H9 (cell line): ENCODE data around the gene FAM120A. TPM values are rescaled to one million over a fixed set of nuclear protein-coding genes. Genes with fewer than 3 reads are reported as not detected.

Source experiments
- DNase-seq: peaks from one replicate; pipeline ENCODE4 v3.0.0-alpha.2; 2017
- H2AFZ ChIP-seq: one replicate; pipeline ENCODE4 v1.6.1; 2013; ENCODE audit warnings: mild to moderate bottlenecking, low read length, control low read depth, moderate library complexity
- H2AK5ac ChIP-seq: 2 replicates; pipeline ENCODE4 v1.6.1; 2013; ENCODE audit warnings: low read length, control low read depth, mixed read lengths; ENCODE audit not compliant: insufficient read length
- H2BK120ac ChIP-seq: one replicate; pipeline ENCODE4 v1.6.1; 2013; ENCODE audit warnings: low read depth, mild to moderate bottlenecking, low read length, control low read depth, inconsistent platforms; ENCODE audit not compliant: poor library complexity, severe bottlenecking
- H2BK12ac ChIP-seq: 2 replicates; pipeline ENCODE4 v1.6.1; 2013; ENCODE audit warnings: low read length, control low read depth, mixed read lengths, low read depth; ENCODE audit not compliant: insufficient read length
- H2BK15ac ChIP-seq: 2 replicates; pipeline ENCODE4 v1.6.1; 2013; ENCODE audit warnings: low read depth, low read length, control low read depth
- H2BK20ac ChIP-seq: one replicate; pipeline ENCODE4 v1.6.1; 2013; ENCODE audit warnings: low read depth, mild to moderate bottlenecking, low read length, control low read depth, inconsistent platforms; ENCODE audit not compliant: poor library complexity, severe bottlenecking
- H2BK5ac ChIP-seq: 2 replicates; pipeline ENCODE4 v1.6.1; 2013; ENCODE audit warnings: low read length, control low read depth, mixed read lengths; ENCODE audit not compliant: insufficient read length
- H3K14ac ChIP-seq: 2 replicates; pipeline ENCODE4 v1.6.1; 2013; ENCODE audit warnings: low read length, control low read depth; ENCODE audit not compliant: insufficient read depth
- H3K18ac ChIP-seq: 2 replicates; pipeline ENCODE4 v1.6.1; 2013; ENCODE audit warnings: low read depth, mild to moderate bottlenecking, mixed read lengths, low read length, control low read depth; ENCODE audit not compliant: insufficient read length
- H3K23ac ChIP-seq: 2 replicates; pipeline ENCODE4 v1.6.1; 2013; ENCODE audit warnings: low read length, control low read depth, mixed read lengths, low read depth; ENCODE audit not compliant: insufficient read length
- H3K23me2 ChIP-seq: 2 replicates; pipeline ENCODE4 v1.6.1; 2013; ENCODE audit warnings: low read depth, mild to moderate bottlenecking, mixed read lengths, low read length, control low read depth; ENCODE audit not compliant: insufficient read length, poor library complexity, severe bottlenecking
- H3K27ac ChIP-seq: 2 replicates; pipeline ENCODE4 v1.5.1; 2013; ENCODE audit warnings: low read length, control low read depth, mixed read lengths, low read depth; ENCODE audit not compliant: insufficient read length
- H3K27me3 ChIP-seq: 2 replicates; pipeline ENCODE4 v1.6.1; 2013; ENCODE audit warnings: low read length, control low read depth, inconsistent platforms; ENCODE audit not compliant: insufficient read depth
- H3K4ac ChIP-seq: 2 replicates; pipeline ENCODE4 v1.6.1; 2013; ENCODE audit warnings: low read depth, mild to moderate bottlenecking, control low read depth, inconsistent platforms, low read length, moderate library complexity
- H3K4me1 ChIP-seq: 2 replicates; pipeline ENCODE4 v1.6.1; 2013; ENCODE audit warnings: low read length, control low read depth, inconsistent platforms; ENCODE audit not compliant: insufficient read depth
- H3K4me2 ChIP-seq: 2 replicates; pipeline ENCODE4 v1.6.1; 2013; ENCODE audit warnings: low read length, control low read depth, mixed read lengths; ENCODE audit not compliant: insufficient read length, insufficient read depth
- H3K56ac ChIP-seq: 2 replicates; pipeline ENCODE4 v1.6.1; 2013; ENCODE audit warnings: low read depth, mild to moderate bottlenecking, mixed read lengths, low read length, control low read depth; ENCODE audit not compliant: insufficient read length
- H3K79me1 ChIP-seq: 2 replicates; pipeline ENCODE4 v1.6.1; 2013; ENCODE audit warnings: low read depth, mild to moderate bottlenecking, moderate library complexity, low read length, control low read depth, inconsistent platforms; ENCODE audit not compliant: insufficient read depth, poor library complexity, severe bottlenecking
- H3K79me2 ChIP-seq: 2 replicates; pipeline ENCODE4 v1.6.1; 2013; ENCODE audit warnings: low read length, control low read depth, inconsistent platforms; ENCODE audit not compliant: insufficient read depth
- H3K9ac ChIP-seq: 2 replicates; pipeline ENCODE4 v1.6.1; 2013; ENCODE audit warnings: low read length, control low read depth, mixed read lengths; ENCODE audit not compliant: insufficient read length; ENCODE audit errors: extremely low read depth
- H3K9me3 ChIP-seq: one replicate; pipeline ENCODE4 v1.6.1; 2013; ENCODE audit warnings: low read depth, low read length, inconsistent platforms; ENCODE audit not compliant: control insufficient read depth
- H3T11ph ChIP-seq: one replicate; pipeline ENCODE4 v1.6.1; 2013; ENCODE audit warnings: mild to moderate bottlenecking, low read length, control low read depth, inconsistent platforms
- H4K20me1 ChIP-seq: one replicate; pipeline ENCODE4 v1.6.1; 2013; ENCODE audit not compliant: control insufficient read depth, insufficient read length, insufficient read depth
- H4K5ac ChIP-seq: 2 replicates; pipeline ENCODE4 v1.6.1; 2013; ENCODE audit warnings: low read depth, mild to moderate bottlenecking, mixed read lengths, low read length, control low read depth; ENCODE audit not compliant: insufficient read length
- H4K8ac ChIP-seq: replicated peaks from 2 replicates; pipeline ENCODE4 v1.6.1; 2013; ENCODE audit warnings: low read length, control low read depth, mixed read lengths, low read depth; ENCODE audit not compliant: insufficient read length
- H4K91ac ChIP-seq: 2 replicates; pipeline ENCODE4 v1.6.1; 2013; ENCODE audit warnings: low read depth, mild to moderate bottlenecking, moderate library complexity, mixed read lengths, low read length, control low read depth; ENCODE audit not compliant: insufficient read length
- H3K27ac Mint-ChIP-seq, 3 experiments: 2 replicates in 2 of 3; 3 replicates in 1 of 3; pipeline ENCODE4 v1.8.0; 2020 to 2021; ENCODE audit warnings: mixed read lengths in 3 of 3, mild to moderate bottlenecking in 1 of 3, moderate library complexity in 1 of 3
- H3K27me3 Mint-ChIP-seq: 2 replicates; pipeline ENCODE4 v1.8.0; 2021; ENCODE audit warnings: low read depth, mild to moderate bottlenecking, moderate library complexity, mixed read lengths
- H3K36me3 Mint-ChIP-seq, 3 experiments: 2 replicates in 2 of 3; 3 replicates in 1 of 3; pipeline ENCODE4 v1.8.0; 2020 to 2021; ENCODE audit warnings: low read depth in 3 of 3, mixed read lengths in 3 of 3; ENCODE audit not compliant: insufficient read depth in 1 of 3
- H3K4me1 Mint-ChIP-seq, 2 experiments: 2 replicates each; pipeline ENCODE4 v1.8.0; 2020; ENCODE audit warnings: mixed read lengths in 2 of 2
- H3K4me3 Mint-ChIP-seq, 2 experiments: 2 replicates in 1 of 2; 3 replicates in 1 of 2; pipeline ENCODE4 v1.8.0; 2020 to 2021; ENCODE audit warnings: mild to moderate bottlenecking in 2 of 2, mixed read lengths in 2 of 2, moderate library complexity in 1 of 2
- H3K9me3 Mint-ChIP-seq, 2 experiments: 2 replicates in 1 of 2; 3 replicates in 1 of 2; pipeline ENCODE4 v1.8.0; 2020; ENCODE audit warnings: mild to moderate bottlenecking in 2 of 2, mixed read lengths in 2 of 2, moderate library complexity in 1 of 2
- WGBS: extraction: QIAGEN DNeasy Blood & Tissue Kit; methylation state at CpG from one replicate; pipeline ENCODE4 v1.1.7; 2013; ENCODE audit warnings: missing lambda C conversion rate, low lambda C conversion rate, mixed read lengths; ENCODE audit not compliant: insufficient read length; ENCODE audit errors: extremely low coverage; 5-methylcytosine and 5-hydroxymethylcytosine counted together
- total RNA-seq: library from RNA; stranded (reverse); gene quantifications from 2 replicates; pipeline ENCODE4 v1.2.1, GENCODE V29; 2021
- TF ChIP-seq, protein P1 (sequence below): fragments of 200-600 bp; sonication (generic); conservative IDR thresholded peaks from 3 replicates; pipeline ENCODE4 v1.8.0; 2021; ENCODE audit warnings: antibody characterized with exemption, mild to moderate bottlenecking

The FAM120A gene
- total RNA-seq, 1 experiment from 2014 or later = 57.7 TPM

DNA sequence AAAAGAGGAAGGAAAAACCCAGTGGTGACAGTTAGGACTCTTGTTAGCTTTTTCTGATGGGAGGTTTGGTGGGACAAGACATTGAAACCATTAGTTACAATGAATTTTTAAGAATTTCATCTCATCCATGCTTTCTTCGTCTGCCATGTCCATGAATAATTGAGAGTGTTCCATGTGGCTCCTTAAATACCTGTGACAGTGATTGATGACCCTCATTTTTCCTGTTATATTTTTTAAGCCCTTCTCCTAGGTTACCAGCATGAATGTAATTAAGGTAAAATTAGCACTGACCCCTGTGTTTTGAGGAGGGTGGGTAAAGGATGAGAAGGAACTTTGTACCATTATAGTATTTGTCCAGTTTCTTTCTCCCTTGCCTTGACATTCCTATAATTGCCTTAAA is 101.4 kb downstream of the FAM120A start:
- Histone ChIP-seq H2BK15ac (no peak overlapping the region), H3K4me1 (no peaks in the 10 kb centered on the region), H2AFZ (no peak overlapping the region), H3K27me3 (no peaks in the 10 kb centered on the region), H3K23me2 (no peaks in the 10 kb centered on the region), H3K14ac (no peak overlapping the region), H2BK120ac (no peak overlapping the region), H3K4me2 (no peak overlapping the region), H3K9me3 (no peaks in the 10 kb centered on the region), H4K5ac (no peak overlapping the region), H2BK5ac (no peak overlapping the region), H4K20me1 (no peaks in the 10 kb centered on the region), H3K23ac (no peak overlapping the region), H3T11ph (no peak overlapping the region), H3K9ac (no peak overlapping the region), H3K56ac (no peak overlapping the region), H2BK12ac (no peak overlapping the region), H3K4ac (no peak overlapping the region), H3K79me1 (no peaks in the 10 kb centered on the region), H4K91ac (no peak overlapping the region), H3K79me2 (no peaks in the 10 kb centered on the region), H2AK5ac (no peak overlapping the region), H3K27ac (no peak overlapping the region), H4K8ac (no peak overlapping the region), H3K18ac (no peak overlapping the region), H2BK20ac (no peak overlapping the region)
- Mint-ChIP-seq H3K27ac (no peak overlapping the region), H3K4me3 (no peak overlapping the region), H3K9me3 (no peaks in the 10 kb centered on the region), H3K4me1 (peaks cover 14 to 15% of the 10 kb centered on the region in 2 experiments), H3K36me3 (peaks cover 11 to 66% (median 37%) of the 10 kb centered on the region in 3 experiments; a peak in 6 of 7 replicates), H3K27me3 (no peaks in the 10 kb centered on the region)
- no CpG with 5 or more reads among the region's 1 CpG for WGBS
- TF ChIP-seq, protein P1, sequence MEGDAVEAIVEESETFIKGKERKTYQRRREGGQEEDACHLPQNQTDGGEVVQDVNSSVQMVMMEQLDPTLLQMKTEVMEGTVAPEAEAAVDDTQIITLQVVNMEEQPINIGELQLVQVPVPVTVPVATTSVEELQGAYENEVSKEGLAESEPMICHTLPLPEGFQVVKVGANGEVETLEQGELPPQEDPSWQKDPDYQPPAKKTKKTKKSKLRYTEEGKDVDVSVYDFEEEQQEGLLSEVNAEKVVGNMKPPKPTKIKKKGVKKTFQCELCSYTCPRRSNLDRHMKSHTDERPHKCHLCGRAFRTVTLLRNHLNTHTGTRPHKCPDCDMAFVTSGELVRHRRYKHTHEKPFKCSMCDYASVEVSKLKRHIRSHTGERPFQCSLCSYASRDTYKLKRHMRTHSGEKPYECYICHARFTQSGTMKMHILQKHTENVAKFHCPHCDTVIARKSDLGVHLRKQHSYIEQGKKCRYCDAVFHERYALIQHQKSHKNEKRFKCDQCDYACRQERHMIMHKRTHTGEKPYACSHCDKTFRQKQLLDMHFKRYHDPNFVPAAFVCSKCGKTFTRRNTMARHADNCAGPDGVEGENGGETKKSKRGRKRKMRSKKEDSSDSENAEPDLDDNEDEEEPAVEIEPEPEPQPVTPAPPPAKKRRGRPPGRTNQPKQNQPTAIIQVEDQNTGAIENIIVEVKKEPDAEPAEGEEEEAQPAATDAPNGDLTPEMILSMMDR = no peak
- no peak for DNase-seq
